DOHH2 (cell line): ENCODE measurements around the gene ARMCX5.

Experiments used
- CTCF ChIP-seq: fragments of 200-600 bp; sonication (generic); IDR thresholded peaks from one replicate; pipeline ENCODE4 v1.5.1; 2014; ENCODE audit warnings: antibody characterized with exemption, mild to moderate bottlenecking, low read depth, low read length; ENCODE audit not compliant: poor library complexity, severe bottlenecking
- EZH2phosphoT487 ChIP-seq: fragments of 200-600 bp; sonication (generic); IDR thresholded peaks from 2 replicates; pipeline ENCODE4 v1.6.1; 2017; ENCODE audit warnings: borderline replicate concordance, mild to moderate bottlenecking, antibody characterized with exemption, low read length, moderate library complexity, mixed read lengths

DNA sequence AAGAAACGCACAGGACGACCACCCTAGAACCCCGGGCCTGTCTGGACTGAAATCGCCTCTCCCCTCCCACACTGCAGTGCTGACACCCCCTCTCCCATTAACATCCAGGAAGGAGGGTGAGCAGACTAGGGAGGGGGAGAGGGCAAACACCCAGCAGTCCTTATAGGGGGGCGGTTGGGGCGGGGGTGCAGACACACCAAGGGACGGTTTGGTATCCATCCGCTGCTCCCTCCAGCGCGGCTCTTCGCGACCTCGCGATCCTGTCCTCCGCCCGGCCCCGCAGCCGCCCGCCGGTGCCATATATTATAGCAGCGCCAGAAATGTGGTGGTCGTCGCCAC is 51.6 kb downstream of the ARMCX5 start:
- no peak for TF ChIP-seq EZH2phosphoT487
- TF ChIP-seq CTCF: no peak
